Stimulated activated CD8-positive, alpha-beta memory T cell treated with anti-CD3 and anti-CD28 coated beads, Interleukin-2, amount 100 ng/mL, for 48 hours (primary cell): ENCODE measurements around the gene SFXN4.
"Not testable (repeated sequence)": the region's sequence is repeated elsewhere in the genome, so short reads cannot be mapped to it uniquely, and the experiment has no call there.

Experiments
- DNase-seq, 2 donors: peaks; one replicate each; pipeline ENCODE4 v3.0.0-alpha.2; 2020; ENCODE audit warnings: low read depth in 2 of 2

Gene SFXN4

DNA sequence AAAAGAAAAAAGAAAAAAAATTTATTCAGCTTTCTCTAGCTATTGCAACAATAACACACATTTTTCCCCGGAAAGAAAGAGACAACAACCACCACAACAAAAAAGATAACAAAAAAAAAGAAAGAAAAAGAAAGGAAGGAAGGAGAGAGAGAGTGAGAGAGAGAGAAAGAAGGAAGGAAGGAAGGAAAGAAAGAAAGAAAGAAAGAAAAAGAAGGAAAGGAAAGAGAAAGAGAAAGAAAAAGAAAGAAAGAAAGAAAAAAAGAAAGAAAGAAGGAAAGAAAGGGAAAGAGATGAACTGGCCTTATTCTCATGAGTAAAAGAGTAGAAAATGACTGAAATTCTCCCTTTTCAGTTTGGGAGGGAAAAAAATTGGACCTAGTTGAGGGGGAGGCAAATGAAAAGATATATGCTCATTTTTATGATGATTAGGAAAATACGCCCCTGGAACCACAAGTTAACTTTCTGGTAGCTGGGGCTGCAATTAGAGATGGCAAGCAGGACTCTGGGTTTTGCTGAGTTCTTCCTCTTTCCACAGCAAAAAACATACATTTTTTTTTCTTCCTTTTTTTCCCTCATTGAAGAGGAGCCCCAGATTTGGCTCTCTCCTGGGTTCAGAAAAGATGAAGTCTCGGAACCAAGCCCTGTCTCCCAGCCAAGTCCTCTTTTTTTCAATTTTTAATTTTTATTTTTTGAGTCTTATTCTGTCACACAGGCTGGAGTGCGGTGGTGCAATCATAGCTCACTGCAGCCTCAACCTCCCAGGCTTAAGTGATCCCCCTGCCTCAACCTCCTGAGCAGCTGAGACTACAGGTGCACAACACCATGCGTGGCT, 25.7 kb upstream of the SFXN4 start:
- DNase-seq = no peak

DNA sequence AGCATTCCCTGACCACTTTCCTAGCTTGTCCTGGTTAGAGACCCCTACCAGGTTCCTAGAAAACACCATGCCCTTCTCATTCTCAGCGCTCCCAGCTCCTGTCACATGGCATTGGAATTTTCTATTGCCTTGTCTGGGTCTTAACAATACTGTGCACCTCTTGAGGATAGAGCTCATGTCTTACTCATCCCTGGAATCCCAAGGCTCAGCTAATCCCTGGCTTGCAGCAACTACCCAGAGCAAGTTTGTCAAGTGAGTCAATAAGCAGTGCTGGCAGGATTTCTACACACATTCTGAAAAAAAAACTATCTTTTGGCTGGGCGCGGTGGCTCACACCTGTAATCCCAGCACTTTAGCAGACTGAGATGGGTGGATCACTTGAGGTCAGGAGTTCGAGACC, 24.8 kb upstream of the SFXN4 start:
- DNase-seq = no peak

DNA sequence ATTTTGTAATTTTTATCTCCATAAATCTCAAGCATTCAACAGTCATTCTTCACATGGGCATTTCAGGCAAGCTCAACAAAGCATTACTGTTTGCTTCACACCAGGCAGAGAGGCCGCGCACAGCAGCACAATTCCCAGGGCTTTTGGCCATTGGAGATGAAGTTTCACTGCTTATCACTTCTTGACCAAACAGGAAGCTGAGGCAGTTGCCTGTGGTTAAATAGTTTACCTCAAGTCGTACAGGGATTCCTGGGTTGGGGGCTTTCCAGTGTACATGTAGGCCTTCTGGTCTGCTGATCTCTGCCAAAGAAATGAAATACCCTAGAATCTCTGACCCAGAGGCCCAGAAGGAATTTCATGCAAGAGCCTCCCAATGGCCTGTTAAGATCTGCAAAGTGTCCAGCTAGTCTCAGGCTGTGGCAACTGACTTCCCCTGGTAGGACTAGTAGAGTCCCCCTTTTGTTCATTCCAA, 24.3 kb upstream of the SFXN4 start:
- no peak for DNase-seq

DNA sequence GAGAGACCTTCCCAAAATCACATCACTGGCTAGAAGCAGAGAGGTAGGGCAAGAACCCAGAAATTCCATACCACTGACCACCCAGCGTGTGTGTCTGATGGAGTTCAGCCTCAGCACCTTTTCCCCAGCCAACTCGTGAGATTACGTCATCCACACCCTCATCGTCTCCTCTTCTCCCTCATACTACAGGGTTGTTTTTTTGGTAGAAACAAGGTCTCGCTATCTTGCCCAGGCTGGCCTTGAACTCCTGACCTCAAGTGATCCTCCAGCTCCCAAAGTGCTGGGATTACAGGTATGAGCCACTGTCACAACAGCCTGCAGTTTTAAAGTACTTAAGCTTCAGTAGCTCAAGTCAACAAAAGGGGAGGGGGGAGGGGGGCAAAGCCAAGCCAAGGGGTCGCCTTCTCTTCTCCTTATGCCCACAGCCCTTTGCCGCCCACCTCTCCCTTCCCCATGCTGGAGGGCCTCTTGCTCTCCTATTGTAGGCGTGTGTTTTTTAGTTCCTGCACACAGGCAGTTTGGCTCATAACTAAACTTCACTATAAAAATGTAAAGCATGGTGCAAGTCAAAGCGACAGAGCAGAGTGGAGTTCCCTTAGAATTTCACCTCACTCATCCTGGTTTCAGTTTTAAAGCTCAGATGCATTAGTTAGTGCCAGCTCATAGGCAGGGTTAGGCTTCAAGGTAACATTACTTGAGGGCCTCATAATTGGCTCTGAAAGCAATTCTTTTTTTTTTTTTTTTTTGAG, 18.3 kb upstream of the SFXN4 start:
- no peak for DNase-seq

DNA sequence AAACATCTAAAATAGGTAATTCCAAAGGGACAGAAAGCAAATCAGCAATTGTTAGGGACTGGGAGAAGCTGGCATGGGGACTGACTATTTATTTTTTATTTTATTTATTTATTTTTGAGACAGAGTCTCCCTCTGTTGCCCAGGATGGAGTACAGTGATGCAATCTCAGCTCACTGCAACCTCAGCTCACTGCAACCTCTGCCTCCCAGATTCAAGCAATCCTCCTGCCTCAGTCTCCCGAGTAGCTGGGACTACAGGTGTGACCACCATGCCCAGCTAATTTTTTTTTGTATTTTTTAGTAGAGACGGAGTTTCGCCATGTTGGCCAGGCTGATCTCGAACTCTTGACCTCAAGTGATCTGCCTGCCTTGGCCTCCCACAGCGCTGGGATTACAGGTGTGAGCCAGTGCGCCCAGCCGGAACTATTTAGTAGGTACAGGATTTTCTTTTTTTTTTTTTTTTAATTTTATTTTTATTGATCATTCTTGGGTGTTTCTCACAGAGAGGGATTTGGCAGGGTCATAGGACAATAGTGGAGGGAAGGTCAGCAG, 15.4 kb upstream of the SFXN4 start:
- DNase-seq = not testable (repeated sequence)

GRCh38 chr10:119178372-119179119, 13.0 kb upstream of the SFXN4 start, which contains the start of gene PRDX3:
PRDX3 (minus strand) TSS chr10:119178812; CDS start chr10:119178790, 22 bp downstream.
- DNase-seq = peak; percentile 95 to 96

- no peak for DNase-seq
Measured at GRCh38 chr10:119177708-119178371, 12.3 kb upstream of the SFXN4 start.

- no peak for DNase-seq
Measured at GRCh38 chr10:119176166-119176565, 10.7 kb upstream of the SFXN4 start.

GRCh38 chr10:119174109-119174508, 8.6 kb upstream of the SFXN4 start:
- DNase-seq = no peak

DNA sequence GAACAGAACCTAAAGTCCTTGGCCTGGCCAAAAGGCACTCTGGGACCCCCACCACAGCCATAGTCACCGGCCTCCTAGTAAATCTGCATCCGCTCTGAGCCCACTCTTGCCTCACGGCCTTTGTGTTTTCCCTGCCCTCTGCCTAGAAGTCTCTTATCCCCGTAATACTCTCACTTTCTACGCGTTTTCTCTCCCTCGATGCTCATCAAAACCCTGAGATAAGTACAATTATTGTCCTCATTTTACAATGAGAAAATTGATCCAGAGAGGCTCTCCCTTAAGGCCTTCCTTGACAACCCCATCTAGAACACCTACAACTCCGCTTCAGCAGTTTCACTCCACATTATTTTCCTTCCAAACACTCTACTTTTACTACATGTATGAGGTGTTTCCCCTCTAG, 1.5 kb upstream of the SFXN4 start:
- no peak for DNase-seq

- DNase-seq = no peak
Measured at GRCh38 chr10:119166564-119166963, 1.1 kb upstream of the SFXN4 start.

GRCh38 chr10:119166118-119166500, 595 bp upstream of the SFXN4 start:
- DNase-seq = no peak

GRCh38 chr10:119162452-119163092, 2.9 kb downstream of the SFXN4 start:
- no peak for DNase-seq

- no peak for DNase-seq
Measured at GRCh38 chr10:119161680-119162451, 3.6 kb downstream of the SFXN4 start.

DNA sequence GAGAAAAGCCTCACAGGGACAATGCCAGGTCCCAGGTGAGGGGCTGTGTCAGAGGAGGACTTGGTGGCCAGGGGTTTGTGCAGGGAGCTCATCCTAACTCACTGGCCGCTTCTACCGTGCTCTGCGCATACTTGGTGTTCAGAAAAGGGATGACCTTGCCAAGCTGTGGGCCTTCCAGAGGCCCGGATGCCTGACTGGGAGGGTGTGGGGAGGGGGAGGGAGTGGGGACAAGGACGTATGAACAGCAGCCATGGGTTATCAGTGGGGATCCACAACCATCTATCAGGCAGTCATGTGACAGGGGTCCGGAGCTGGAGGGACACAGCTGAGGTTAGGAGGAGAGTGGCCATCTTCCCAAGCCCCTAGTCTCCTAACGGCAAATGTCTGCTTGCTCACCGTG, 6.2 kb downstream of the SFXN4 start:
- DNase-seq = no peak

DNA sequence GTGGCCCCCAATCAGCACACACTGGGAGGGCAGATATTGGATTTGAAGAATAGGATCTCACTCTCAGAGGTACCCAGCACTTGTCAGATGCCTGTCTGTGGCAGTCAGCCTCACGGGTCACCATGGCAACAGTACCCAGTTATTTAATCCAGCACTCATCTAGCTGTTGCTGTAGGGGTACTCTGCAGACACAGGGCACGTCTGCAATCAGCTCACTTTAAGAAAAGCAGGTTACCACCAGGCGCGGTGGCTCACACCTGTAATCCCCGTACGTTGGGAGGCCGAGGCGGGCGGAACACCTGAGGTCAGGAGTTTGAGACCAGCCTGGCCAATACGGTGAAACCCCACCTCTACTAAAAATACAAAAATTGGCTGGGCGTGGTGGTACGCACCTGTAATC, 11.9 kb downstream of the SFXN4 start:
- DNase-seq = no peak

GRCh38 chr10:119153041-119153440, 12.5 kb downstream of the SFXN4 start:
- no peak for DNase-seq

DNA sequence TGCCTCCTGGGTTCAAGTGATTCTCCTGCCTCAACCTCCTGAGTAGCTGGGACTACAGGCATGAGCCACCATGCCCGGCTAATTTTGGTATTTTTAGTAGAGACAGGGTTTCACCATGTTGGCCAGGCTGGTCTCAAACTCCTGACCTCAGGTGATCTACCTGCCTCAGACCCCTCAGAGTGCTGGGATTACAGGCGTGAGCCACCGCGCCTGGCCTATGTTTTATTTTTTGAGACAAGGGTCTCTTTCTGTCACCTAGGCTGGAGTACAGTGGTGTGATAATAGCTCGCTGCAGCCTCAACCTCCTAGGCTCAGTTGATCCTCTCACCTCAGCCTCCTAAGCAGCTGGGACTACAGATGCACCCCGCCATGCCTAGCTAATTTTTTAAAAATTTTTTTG, 13.9 kb downstream of the SFXN4 start:
- DNase-seq = not testable (repeated sequence)

- DNase-seq = no peak
Measured at GRCh38 chr10:119149729-119150128, 15.8 kb downstream of the SFXN4 start.

GRCh38 chr10:119149157-119149556, 16.4 kb downstream of the SFXN4 start:
- DNase-seq = no peak
